OCI-LY7 (cell line): ENCODE data around the gene MAP3K20. TPM values are rescaled to one million over a fixed set of nuclear protein-coding genes. Genes with fewer than 3 reads are reported as not detected.
"Not testable (repeated sequence)": the region's sequence is repeated elsewhere in the genome, so short reads cannot be mapped to it uniquely, and the experiment has no call there.

Source experiments
- BruUV-seq: library from RNA; stranded (reverse); fragments of 400-500 nt; replicated peaks from 2 replicates; lab custom pipeline; 2021; lab: Mats Ljungman, UMichigan
- CTCF ChIA-PET: fragments of 300-600 bp; sonication (Branson Sonifier 250); formaldehyde crosslinking; loops from one replicate; lab custom pipeline; 2022; ENCODE audit warnings: antibody characterized with exemption; ENCODE audit not compliant: unreplicated experiment; lab: Charles Lee
- POLR2A ChIA-PET: fragments of 300-600 bp; sonication (Branson Sonifier 250); formaldehyde crosslinking; loops from one replicate; lab custom pipeline; 2022; ENCODE audit warnings: antibody characterized with exemption; lab: Charles Lee
- DNase-seq: peaks from one replicate; pipeline ENCODE4 v3.0.0-alpha.2; 2015; ENCODE audit warnings: low spot score
- H2AFZ ChIP-seq: fragments of 200-600 bp; sonication (generic), shearing (Covaris generic); 2 replicates; pipeline ENCODE4 v1.6.1; 2014; ENCODE audit warnings: mild to moderate bottlenecking, antibody characterized with exemption, low read length, moderate library complexity
- H3K27ac ChIP-seq: fragments of 200-600 bp; sonication (generic); 2 replicates; pipeline ENCODE4 v1.5.1; 2014; ENCODE audit warnings: mixed run types, low read depth, mild to moderate bottlenecking, moderate library complexity, low read length, inconsistent platforms; ENCODE audit not compliant: poor library complexity, severe bottlenecking
- H3K36me3 ChIP-seq: fragments of 200-600 bp; sonication (generic); 2 replicates; pipeline ENCODE4 v1.6.1; 2014; ENCODE audit warnings: mild to moderate bottlenecking, antibody characterized with exemption, low read length, moderate library complexity, mixed read lengths; ENCODE audit not compliant: insufficient read depth
- H3K4me1 ChIP-seq: fragments of 200-600 bp; sonication (generic); 2 replicates; pipeline ENCODE4 v1.5.1; 2014; ENCODE audit warnings: mild to moderate bottlenecking, low read length; ENCODE audit not compliant: insufficient read depth, poor library complexity, severe bottlenecking
- H3K4me2 ChIP-seq: fragments of 200-600 bp; sonication (generic); 2 replicates; pipeline ENCODE4 v1.6.1; 2014; ENCODE audit warnings: mild to moderate bottlenecking, low read length
- H3K4me3 ChIP-seq: fragments of 200-600 bp; sonication (generic); 2 replicates; pipeline ENCODE4 v1.5.1; 2014; ENCODE audit warnings: mild to moderate bottlenecking, low read depth, low read length; ENCODE audit not compliant: poor library complexity, severe bottlenecking
- H3K79me2 ChIP-seq: fragments of 200-600 bp; sonication (generic); 2 replicates; pipeline ENCODE4 v1.6.1; 2016; ENCODE audit warnings: low read depth, mild to moderate bottlenecking, low read length, moderate library complexity, mixed read lengths; ENCODE audit not compliant: insufficient read depth
- H3K9me2 ChIP-seq: fragments of 200-600 bp; sonication (generic); 2 replicates; pipeline ENCODE4 v1.6.1; 2016; ENCODE audit warnings: mild to moderate bottlenecking, low read length, mixed read lengths; ENCODE audit not compliant: insufficient read depth
- H3K9me3 ChIP-seq: fragments of 200-600 bp; sonication (generic); 2 replicates; pipeline ENCODE4 v1.6.1; 2014; ENCODE audit warnings: mild to moderate bottlenecking, mixed run types, low read length, mixed read lengths
- H4K20me1 ChIP-seq: fragments of 200-600 bp; sonication (generic); 2 replicates; pipeline ENCODE4 v1.6.1; 2014; ENCODE audit warnings: mild to moderate bottlenecking, antibody characterized with exemption, low read length, moderate library complexity, mixed read lengths; ENCODE audit not compliant: insufficient read depth
- CTCF ChIP-seq: fragments of 200-600 bp; sonication (generic); conservative IDR thresholded peaks from 2 replicates; pipeline ENCODE4 v1.5.1; 2014; ENCODE audit warnings: mild to moderate bottlenecking, antibody characterized with exemption, low read length, moderate library complexity, mixed read lengths
- EZH2phosphoT487 ChIP-seq: fragments of 200-600 bp; sonication (generic); IDR thresholded peaks from 2 replicates; pipeline ENCODE4 v1.6.1; 2018; ENCODE audit warnings: low read depth, borderline replicate concordance, mild to moderate bottlenecking, mixed run types, antibody characterized with exemption, low read length, moderate library complexity, mixed read lengths
- intact Hi-C: fragments of 100-400 bp; cut with micrococcal nuclease; formaldehyde crosslinking; loops from one replicate; pipeline ENCODE4 v1.10.0; 2022; ENCODE audit not compliant: unreplicated experiment
- total RNA-seq, 2 experiments: library from RNA; depleted of rRNA in 1 of 2; stranded (reverse); fragments of >200 nt in 1 of 2; shearing (Covaris generic) in 1 of 2; gene quantifications; 2 replicates each; pipeline ENCODE4 v1.2.3, GENCODE V29; 2014 to 2022

MAP3K20 gene
- total RNA-seq, 2 experiments from 2014 or later: 8.2 to 17.9 TPM

GRCh38 chr2:173278794-173279526 is 203.3 kb downstream of the MAP3K20 start:
- CTCF ChIA-PET: no interaction called here
- H3K36me3 ChIP-seq: no peaks in the 10 kb centered on the region
- no peak overlapping the region for H3K4me2 ChIP-seq
- DNase-seq: no peak
- H3K79me2 ChIP-seq: no peaks in the 10 kb centered on the region
- H3K4me1 ChIP-seq: no peaks in the 10 kb centered on the region
- H3K27ac ChIP-seq: no peak overlapping the region
- intact Hi-C loops: no loop called here
- POLR2A ChIA-PET: interaction anchor here (1.3 to 1.4 kb wide), 2 partner anchors 11 to 70 kb away, joined by 3 to 5 read pairs; no protein-coding TSS in a partner anchor
- TF ChIP-seq EZH2phosphoT487 (no peak), CTCF (no peak)
- H3K9me2 ChIP-seq: no peaks in the 10 kb centered on the region
- no peaks in the 10 kb centered on the region for H3K9me3 ChIP-seq
- H2AFZ ChIP-seq: no peak overlapping the region
- no TSS peak for BruUV-seq
- H4K20me1 ChIP-seq: no peaks in the 10 kb centered on the region
- no peak overlapping the region for H3K4me3 ChIP-seq

GRCh38 chr2:173279527-173279868 is 203.9 kb downstream of the MAP3K20 start:
- Histone ChIP-seq H3K79me2 (no peaks in the 10 kb centered on the region), H3K9me2 (no peaks in the 10 kb centered on the region), H4K20me1 (no peaks in the 10 kb centered on the region), H3K4me2 (no peak overlapping the region), H3K9me3 (no peaks in the 10 kb centered on the region), H2AFZ (no peak overlapping the region), H3K4me3 (no peak overlapping the region), H3K27ac (no peak overlapping the region), H3K4me1 (no peaks in the 10 kb centered on the region), H3K36me3 (no peaks in the 10 kb centered on the region)
- CTCF ChIA-PET: no interaction called here
- intact Hi-C loops: no loop called here
- no peak for TF ChIP-seq EZH2phosphoT487
- no peak for TF ChIP-seq CTCF
- DNase-seq: no peak
- POLR2A ChIA-PET: interaction anchor here (1.0 to 1.4 kb wide), 3 partner anchors 12 to 970 kb away, joined by 3 to 5 read pairs (median 3); no protein-coding TSS in a partner anchor
- BruUV-seq: no TSS peak

- Histone ChIP-seq H3K4me3 (no peak overlapping the region), H3K4me2 (no peak overlapping the region), H3K9me3 (no peaks in the 10 kb centered on the region), H3K36me3 (no peaks in the 10 kb centered on the region), H3K9me2 (no peaks in the 10 kb centered on the region), H2AFZ (peak overlapping the region; percentile 4; the same call in 1 of the 2 replicates), H4K20me1 (no peaks in the 10 kb centered on the region), H3K79me2 (no peaks in the 10 kb centered on the region), H3K27ac (no peak overlapping the region), H3K4me1 (no peaks in the 10 kb centered on the region)
- ChIA-PET POLR2A (interaction anchor here (0.5 to 1.0 kb wide), 3 partner anchors 261 to 969 kb away, joined by 3 to 5 read pairs (median 4); no protein-coding TSS in a partner anchor), CTCF (interaction anchor here (1.0 kb wide), 1 partner anchor 13 kb away, joined by 3 read pairs; no protein-coding TSS in a partner anchor)
- no TSS peak for BruUV-seq
- intact Hi-C loops: no loop called here
- no peak for DNase-seq
- TF ChIP-seq CTCF: no peak
Measured at GRCh38 chr2:173280853-173281252, 205.2 kb downstream of the MAP3K20 start.

- H3K4me1 ChIP-seq, H4K20me1 ChIP-seq, H3K79me2 ChIP-seq, H3K9me3 ChIP-seq, H3K36me3 ChIP-seq, H3K9me2 ChIP-seq, H3K4me3 ChIP-seq, DNase-seq, intact Hi-C loops, H3K27ac ChIP-seq, H2AFZ ChIP-seq, CTCF ChIA-PET, BruUV-seq, H3K4me2 ChIP-seq: not testable (repeated sequence)
- POLR2A ChIA-PET: interaction anchor here (0.9 kb wide), 1 partner anchor 17 kb away, joined by 3 read pairs; no protein-coding TSS in a partner anchor
Measured at GRCh38 chr2:173281898-173282297, 206.3 kb downstream of the MAP3K20 start.
